ENCODE measurements around the gene TCF25.

The TCF25 gene

DNA sequence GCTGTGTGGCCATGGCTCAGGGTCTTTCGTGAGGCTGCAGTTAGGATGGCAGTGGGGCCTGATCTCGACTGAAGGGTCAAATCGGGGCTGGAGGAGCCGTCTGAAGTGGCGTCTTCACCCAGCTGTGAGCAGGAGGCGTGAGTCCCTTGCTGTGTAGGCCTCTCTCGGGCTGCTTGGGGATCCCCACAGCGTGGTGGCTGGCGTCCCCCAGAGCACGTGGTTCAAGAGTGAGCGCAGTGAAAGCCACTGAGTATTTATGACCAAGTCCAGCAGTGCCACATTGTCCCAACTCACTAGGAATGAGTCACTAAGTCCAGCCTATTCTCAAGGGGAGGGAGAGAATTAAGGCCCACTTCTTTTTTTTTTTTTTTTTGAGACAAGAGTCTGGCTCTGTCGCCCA, 11.7 kb upstream of the TCF25 start:
- H3K36me3 ChIP-seq = no peaks in the 10 kb centered on the region
- H3K9me3 ChIP-seq = no peaks in the 10 kb centered on the region
- H3K4me3 ChIP-seq (ENCODE audit: low read depth in 1 of 2, low read length in 1 of 2) = no peak overlapping the region
- TF ChIP-seq, protein P1, sequence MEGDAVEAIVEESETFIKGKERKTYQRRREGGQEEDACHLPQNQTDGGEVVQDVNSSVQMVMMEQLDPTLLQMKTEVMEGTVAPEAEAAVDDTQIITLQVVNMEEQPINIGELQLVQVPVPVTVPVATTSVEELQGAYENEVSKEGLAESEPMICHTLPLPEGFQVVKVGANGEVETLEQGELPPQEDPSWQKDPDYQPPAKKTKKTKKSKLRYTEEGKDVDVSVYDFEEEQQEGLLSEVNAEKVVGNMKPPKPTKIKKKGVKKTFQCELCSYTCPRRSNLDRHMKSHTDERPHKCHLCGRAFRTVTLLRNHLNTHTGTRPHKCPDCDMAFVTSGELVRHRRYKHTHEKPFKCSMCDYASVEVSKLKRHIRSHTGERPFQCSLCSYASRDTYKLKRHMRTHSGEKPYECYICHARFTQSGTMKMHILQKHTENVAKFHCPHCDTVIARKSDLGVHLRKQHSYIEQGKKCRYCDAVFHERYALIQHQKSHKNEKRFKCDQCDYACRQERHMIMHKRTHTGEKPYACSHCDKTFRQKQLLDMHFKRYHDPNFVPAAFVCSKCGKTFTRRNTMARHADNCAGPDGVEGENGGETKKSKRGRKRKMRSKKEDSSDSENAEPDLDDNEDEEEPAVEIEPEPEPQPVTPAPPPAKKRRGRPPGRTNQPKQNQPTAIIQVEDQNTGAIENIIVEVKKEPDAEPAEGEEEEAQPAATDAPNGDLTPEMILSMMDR (IDR thresholded peaks at IDR 0.05) = no peak
- peaks cover 15 to 16% of the 10 kb centered on the region in 2 experiments for H3K4me1 ChIP-seq (ENCODE audit: control insufficient read depth in 1 of 2, insufficient read depth in 1 of 2, low read depth in 1 of 2, low read length in 1 of 2)
- H3K27ac ChIP-seq = no peak overlapping the region
- no peaks in the 10 kb centered on the region for H3K27me3 ChIP-seq

DNA sequence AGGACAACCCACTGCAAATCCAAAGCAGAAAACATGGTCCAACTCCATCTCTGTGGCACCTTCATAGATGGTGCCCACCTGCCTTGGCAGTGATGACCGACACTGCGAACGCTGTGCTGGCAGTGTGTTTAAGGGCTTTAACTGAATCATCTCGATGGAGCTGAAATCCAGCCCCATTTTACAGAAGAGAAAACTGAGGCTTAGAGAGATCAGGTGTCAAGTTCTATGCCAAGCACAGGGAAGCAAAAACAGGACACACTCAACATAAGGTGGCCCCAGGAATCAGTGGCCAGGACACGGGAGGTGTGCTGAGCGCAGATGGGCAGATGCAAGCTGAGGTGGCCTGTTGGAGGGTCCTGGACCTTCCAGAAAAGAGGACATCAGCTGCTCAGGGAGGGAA, 10.7 kb upstream of the TCF25 start:
- Histone ChIP-seq H3K27ac (no peak overlapping the region), H3K9me3 (no peaks in the 10 kb centered on the region), H3K4me1 (ENCODE audit: control insufficient read depth in 1 of 2, insufficient read depth in 1 of 2, low read depth in 1 of 2, low read length in 1 of 2) (peaks cover 15 to 16% of the 10 kb centered on the region in 2 experiments), H3K4me3 (ENCODE audit: low read depth in 1 of 2, low read length in 1 of 2) (no peak overlapping the region), H3K36me3 (no peaks in the 10 kb centered on the region), H3K27me3 (no peaks in the 10 kb centered on the region)
- TF ChIP-seq, protein P1 (IDR thresholded peaks at IDR 0.05) = no peak

DNA sequence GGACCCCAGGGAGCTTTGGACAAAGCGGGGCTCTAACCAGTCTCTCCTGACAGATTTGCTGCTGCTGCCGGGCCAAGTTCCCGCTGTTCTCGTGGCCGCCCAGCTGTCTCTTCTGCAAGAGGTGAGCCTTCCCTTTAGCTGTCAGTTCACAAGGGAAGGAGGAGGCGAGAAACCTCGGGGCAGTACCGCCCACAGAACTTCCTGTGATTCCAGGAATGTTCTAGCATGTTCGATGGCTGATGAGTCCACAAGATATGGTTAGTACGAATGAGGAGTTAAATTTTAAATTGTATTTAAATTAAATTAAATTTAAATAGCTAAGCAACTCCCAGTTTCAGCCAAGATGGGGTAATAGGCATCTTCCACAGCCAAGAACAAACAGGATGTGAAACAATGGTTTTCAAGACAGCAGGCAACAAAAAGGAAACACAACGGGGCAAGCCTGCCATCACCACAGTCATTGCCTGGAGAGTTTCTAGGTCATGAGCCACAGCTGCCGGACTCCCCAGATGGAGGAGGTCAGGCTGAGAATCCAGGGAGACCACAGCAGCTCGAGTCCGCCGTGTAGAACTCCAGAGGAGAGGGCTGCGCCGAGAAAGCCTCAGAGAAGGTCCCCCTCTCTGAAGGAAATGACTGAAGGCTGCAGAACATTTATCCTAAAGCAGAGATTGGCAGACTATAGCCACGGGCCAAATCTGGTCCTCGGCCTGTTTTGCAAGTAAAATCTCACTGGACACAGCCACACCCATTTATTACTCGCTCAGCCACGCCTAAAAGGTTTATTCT, 9.5 kb upstream of the TCF25 start:
- TF ChIP-seq, protein P1 (IDR thresholded peaks at IDR 0.05) = no peak
- H3K4me1 ChIP-seq (ENCODE audit: control insufficient read depth in 1 of 2, insufficient read depth in 1 of 2, low read depth in 1 of 2, low read length in 1 of 2) = peaks cover 15 to 16% of the 10 kb centered on the region in 2 experiments
- no peaks in the 10 kb centered on the region for H3K27me3 ChIP-seq
- H3K4me3 ChIP-seq (ENCODE audit: low read depth in 1 of 2, low read length in 1 of 2) = no peak overlapping the region
- peak overlapping the region; percentile 33 for H3K27ac ChIP-seq
- H3K9me3 ChIP-seq = no peaks in the 10 kb centered on the region
- H3K36me3 ChIP-seq = no peaks in the 10 kb centered on the region

DNA sequence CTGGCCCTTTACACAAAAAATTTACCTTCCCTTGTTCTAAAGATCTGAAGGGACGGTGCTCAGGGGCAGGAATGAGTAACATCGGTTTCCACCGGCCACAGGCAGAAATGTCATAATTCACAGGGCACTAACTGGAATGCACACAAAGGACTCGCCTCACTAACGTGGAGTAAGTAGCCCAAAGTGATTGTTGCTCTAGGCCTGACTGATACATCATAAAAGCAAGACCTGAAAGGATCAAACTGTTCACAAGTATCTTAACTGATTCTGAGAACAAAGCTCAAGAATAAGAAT, 8.9 kb upstream of the TCF25 start:
- H3K4me3 ChIP-seq (ENCODE audit: low read depth in 1 of 2, low read length in 1 of 2) = no peak overlapping the region
- H3K27ac ChIP-seq = no peak overlapping the region
- H3K4me1 ChIP-seq (ENCODE audit: control insufficient read depth in 1 of 2, insufficient read depth in 1 of 2, low read depth in 1 of 2, low read length in 1 of 2) = peaks cover 15 to 16% of the 10 kb centered on the region in 2 experiments
- H3K36me3 ChIP-seq = no peaks in the 10 kb centered on the region
- no peaks in the 10 kb centered on the region for H3K27me3 ChIP-seq
- H3K9me3 ChIP-seq = no peaks in the 10 kb centered on the region
- TF ChIP-seq, protein P1 (IDR thresholded peaks at IDR 0.05) = no peak

DNA sequence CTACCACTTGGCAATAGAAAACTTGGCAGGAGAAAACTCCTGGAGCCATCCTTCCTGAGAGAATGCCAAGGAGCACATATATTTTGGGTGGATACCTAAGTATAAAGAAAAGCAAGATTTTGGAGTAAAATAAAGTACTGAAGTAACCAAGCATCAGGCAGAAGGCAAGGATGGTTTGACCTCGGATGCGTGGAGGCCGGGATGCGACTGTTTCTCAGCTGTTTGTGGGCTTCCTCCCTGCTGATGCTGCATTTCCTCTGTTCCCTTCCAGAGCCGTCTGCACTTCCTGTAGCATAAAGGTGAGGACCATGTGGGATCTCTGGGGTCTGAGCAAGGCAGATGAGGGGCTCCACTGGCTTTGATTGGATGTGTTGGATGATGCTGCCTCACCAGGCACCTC, 5.5 kb upstream of the TCF25 start:
- no peaks in the 10 kb centered on the region for H3K36me3 ChIP-seq
- H3K27me3 ChIP-seq = no peaks in the 10 kb centered on the region
- H3K4me3 ChIP-seq (ENCODE audit: low read depth in 1 of 2, low read length in 1 of 2) = no peak overlapping the region
- H3K4me1 ChIP-seq (ENCODE audit: control insufficient read depth in 1 of 2, insufficient read depth in 1 of 2, low read depth in 1 of 2, low read length in 1 of 2) = peaks cover 19 to 22% of the 10 kb centered on the region in 2 experiments
- no peaks in the 10 kb centered on the region for H3K9me3 ChIP-seq
- TF ChIP-seq, protein P1 (IDR thresholded peaks at IDR 0.05) = no peak
- H3K27ac ChIP-seq = no peak overlapping the region

All from neutrophil (primary cell).